B cell (primary cell): ENCODE results near the gene DHRS7. TPM values are rescaled to one million over a fixed set of nuclear protein-coding genes. Genes with fewer than 3 reads are reported as not detected.

Experiments
- ATAC-seq: fragments of 200-7000 bp; cut with Tn5 transposase; one replicate; pipeline ENCODE4 v1.10.0; 2021; ENCODE audit warnings: low read depth, mild to moderate bottlenecking, moderate number of reproducible peaks, moderate library complexity
- CTCF ChIA-PET: fragments of 350-600 bp; sonication (Branson Sonifier 250); formaldehyde crosslinking; loops from one replicate; lab custom pipeline; 2021; ENCODE audit warnings: antibody characterized with exemption, inconsistent platforms; lab: Charles Lee
- POLR2A ChIA-PET: fragments of 350-600 bp; sonication (Branson Sonifier 250); formaldehyde crosslinking; loops from one replicate; lab custom pipeline; 2021; ENCODE audit warnings: antibody characterized with exemption; lab: Charles Lee
- DNase-seq: peaks from one replicate; pipeline ENCODE4 v3.0.0; 2013
- H2AFZ ChIP-seq: 2 replicates; pipeline ENCODE4 v1.6.1; 2012; ENCODE audit warnings: mild to moderate bottlenecking, low read depth, low read length; ENCODE audit not compliant: insufficient read depth, poor library complexity, severe bottlenecking
- H3K27ac ChIP-seq, 2 donors: 1 replicate in 1 of 2; 2 replicates in 1 of 2; pipeline ENCODE4 v1.5.1; 2012 to 2013; ENCODE audit warnings: low read length in 2 of 2, mild to moderate bottlenecking in 2 of 2, moderate library complexity in 1 of 2
- H3K27me3 ChIP-seq, 4 experiments: fragments of 200-600 bp in 1 of 4; sonication (generic) in 1 of 4; replicated peaks in 1 of 4; 1 replicate in 2 of 4; 2 replicates in 2 of 4; pipeline versions ENCODE4 v1.6.1 to v1.7.0; 2013 to 2016; ENCODE audit warnings: low read length in 3 of 4, mild to moderate bottlenecking in 2 of 4, mixed read lengths in 1 of 4, moderate library complexity in 1 of 4; ENCODE audit not compliant: insufficient read depth in 4 of 4, control insufficient read depth in 3 of 4; ENCODE audit errors: control extremely low read depth in 1 of 4
- H3K36me3 ChIP-seq, 2 experiments: replicated peaks in 1 of 2; 1 replicate in 1 of 2; 2 replicates in 1 of 2; pipeline versions ENCODE4 v1.6.1 to v1.7.1; 2013; ENCODE audit warnings: low read length in 1 of 2; ENCODE audit not compliant: insufficient read depth in 2 of 2, control insufficient read depth in 1 of 2; ENCODE audit errors: control extremely low read depth in 1 of 2, extremely low read depth in 1 of 2
- H3K4me1 ChIP-seq, 2 donors: fragments of 200-600 bp in 1 of 2; sonication (generic) in 1 of 2; 1 replicate in 1 of 2; 2 replicates in 1 of 2; pipeline versions ENCODE4 v1.5.1 to v1.6.1; 2013 to 2017; ENCODE audit warnings: low read length in 2 of 2; ENCODE audit not compliant: control insufficient read depth in 2 of 2, insufficient read depth in 2 of 2
- H3K4me2 ChIP-seq: replicated peaks from 2 replicates; pipeline ENCODE3; 2012; ENCODE audit warnings: mild to moderate bottlenecking, low read depth, low read length; ENCODE audit not compliant: poor library complexity, severe bottlenecking
- H3K4me3 ChIP-seq, 5 experiments: fragments of 200-600 bp in 1 of 5; sonication (generic) in 1 of 5; 1 replicate in 3 of 5; 2 replicates in 2 of 5; pipeline versions ENCODE4 v1.5.1 to v1.7.0; 2011 to 2016; ENCODE audit warnings: low read length in 4 of 5, mild to moderate bottlenecking in 4 of 5, low read depth in 2 of 5, control low read depth in 1 of 5, moderate library complexity in 1 of 5; ENCODE audit not compliant: insufficient read depth in 1 of 5; ENCODE audit errors: control extremely low read depth in 1 of 5, extremely low read depth in 1 of 5
- H3K79me2 ChIP-seq: fragments of 200-600 bp; sonication (generic); one replicate; pipeline ENCODE4 v1.6.0; 2016; ENCODE audit warnings: low read length; ENCODE audit not compliant: control insufficient read depth, insufficient read depth
- H3K9ac ChIP-seq: fragments of 200-600 bp; sonication (generic); 2 replicates; pipeline ENCODE4 v1.6.1; 2017; ENCODE audit warnings: mild to moderate bottlenecking, low read length, moderate library complexity
- H3K9me3 ChIP-seq, 3 donors: one replicate each; pipeline versions ENCODE4 v1.6.1 to v1.7.1; 2013; ENCODE audit warnings: low read length in 2 of 3; ENCODE audit not compliant: control insufficient read depth in 2 of 3, insufficient read depth in 1 of 3; ENCODE audit errors: control extremely low read depth in 1 of 3
- H4K20me1 ChIP-seq: 2 replicates; pipeline ENCODE4 v1.6.0; 2012; ENCODE audit warnings: mild to moderate bottlenecking, low read length; ENCODE audit not compliant: insufficient read depth, control insufficient read depth, poor library complexity, severe bottlenecking
- H3K27ac Mint-ChIP-seq: one replicate; pipeline ENCODE4 v1.8.0; 2021; ENCODE audit warnings: mixed read lengths
- H3K27me3 Mint-ChIP-seq: one replicate; pipeline ENCODE4 v1.8.0; 2021; ENCODE audit warnings: mixed read lengths
- H3K4me1 Mint-ChIP-seq: one replicate; pipeline ENCODE4 v1.8.0; 2021; ENCODE audit warnings: mixed read lengths
- H3K4me3 Mint-ChIP-seq: one replicate; pipeline ENCODE4 v1.8.0; 2021; ENCODE audit warnings: mixed read lengths
- H3K9me3 Mint-ChIP-seq: one replicate; pipeline ENCODE4 v1.8.0; 2022; ENCODE audit warnings: mixed read lengths; ENCODE audit not compliant: insufficient read depth
- EZH2 ChIP-seq: IDR thresholded peaks from 2 replicates; pipeline ENCODE4 v1.6.1; 2012; ENCODE audit warnings: borderline replicate concordance, low read depth, mild to moderate bottlenecking, moderate library complexity, low read length; ENCODE audit not compliant: insufficient read depth, poor library complexity, severe bottlenecking
- WGBS: methylation state at CpG from one replicate; pipeline ENCODE4 v1.1.5; 2013; ENCODE audit warnings: missing lambda C conversion rate; ENCODE audit not compliant: insufficient coverage; 5-methylcytosine and 5-hydroxymethylcytosine counted together
- intact Hi-C: fragments of 100-400 bp; cut with micrococcal nuclease; formaldehyde crosslinking; loops from one replicate; pipeline ENCODE4 v1.10.0; 2022
- polyA plus RNA-seq: library from polyadenylated mRNA; depleted of rRNA; stranded (reverse); fragments of >200 nt; gene quantifications from 2 replicates; pipeline ENCODE4 v1.2.3, GENCODE V29; 2012
- total RNA-seq, 2 donors: library from RNA; stranded (reverse); fragments of 120-200 nt in 1 of 2; gene quantifications; 1 replicate in 1 of 2; 2 replicates in 1 of 2; pipeline versions ENCODE4 v1.2.3 to v1.2.4, GENCODE V29; 2013 to 2022
- TF ChIP-seq, protein P1 (sequence below): fragments of 200-600 bp; IDR thresholded peaks from one replicate; pipeline ENCODE4 v1.8.0; 2022; ENCODE audit warnings: antibody characterized with exemption, mild to moderate bottlenecking

The DHRS7 gene
- total and polyA plus RNA-seq, 2 donors (not counting 1 experiment from before 2014, with no cell fraction given): 25.0 to 47.5 TPM

DNA sequence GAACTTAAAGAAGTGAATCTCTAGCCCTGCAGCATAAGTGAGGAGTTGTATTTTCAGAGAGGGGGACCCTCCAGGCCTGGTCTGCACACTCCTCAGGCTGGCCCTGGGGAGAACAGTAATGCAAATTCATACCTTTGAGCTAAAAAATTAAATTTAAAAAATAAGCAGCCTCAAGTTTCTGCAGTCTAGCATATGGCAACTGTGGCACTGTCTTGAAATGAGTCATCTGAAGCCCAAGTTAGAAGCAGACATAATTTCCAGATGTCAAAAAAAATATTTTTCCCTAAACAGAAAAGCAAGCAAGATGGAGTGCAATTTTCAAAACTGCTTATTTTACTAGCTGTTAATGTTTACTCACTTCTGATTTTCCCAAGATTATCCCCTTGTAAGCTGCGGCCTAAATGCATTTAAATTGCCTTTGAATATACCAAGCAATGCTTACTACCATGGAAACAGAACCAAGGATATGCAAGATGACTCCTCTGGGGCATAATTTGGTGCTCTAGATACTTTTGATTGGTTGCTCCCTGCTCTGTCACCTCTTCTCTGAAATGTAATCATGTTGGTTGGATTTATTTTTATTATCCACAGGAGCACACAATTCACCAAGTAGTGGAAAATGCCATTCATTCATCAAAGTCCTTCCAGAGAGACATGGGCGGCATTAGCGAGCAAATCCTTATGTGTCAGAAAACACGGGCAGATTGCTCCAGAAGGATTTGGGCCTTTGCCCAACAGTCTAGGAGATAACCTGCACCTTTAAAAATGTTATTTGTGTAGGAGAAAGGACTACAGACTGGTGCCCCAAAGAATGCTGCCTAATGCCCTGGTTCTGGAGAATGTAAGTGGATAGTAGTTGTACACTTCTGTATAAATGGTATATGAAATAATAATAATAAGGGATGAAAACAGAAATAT, 25.0 kb upstream of the DHRS7 start:
- peaks cover 3% of the 10 kb centered on the region for H3K27me3 Mint-ChIP-seq
- TF ChIP-seq, protein P1, sequence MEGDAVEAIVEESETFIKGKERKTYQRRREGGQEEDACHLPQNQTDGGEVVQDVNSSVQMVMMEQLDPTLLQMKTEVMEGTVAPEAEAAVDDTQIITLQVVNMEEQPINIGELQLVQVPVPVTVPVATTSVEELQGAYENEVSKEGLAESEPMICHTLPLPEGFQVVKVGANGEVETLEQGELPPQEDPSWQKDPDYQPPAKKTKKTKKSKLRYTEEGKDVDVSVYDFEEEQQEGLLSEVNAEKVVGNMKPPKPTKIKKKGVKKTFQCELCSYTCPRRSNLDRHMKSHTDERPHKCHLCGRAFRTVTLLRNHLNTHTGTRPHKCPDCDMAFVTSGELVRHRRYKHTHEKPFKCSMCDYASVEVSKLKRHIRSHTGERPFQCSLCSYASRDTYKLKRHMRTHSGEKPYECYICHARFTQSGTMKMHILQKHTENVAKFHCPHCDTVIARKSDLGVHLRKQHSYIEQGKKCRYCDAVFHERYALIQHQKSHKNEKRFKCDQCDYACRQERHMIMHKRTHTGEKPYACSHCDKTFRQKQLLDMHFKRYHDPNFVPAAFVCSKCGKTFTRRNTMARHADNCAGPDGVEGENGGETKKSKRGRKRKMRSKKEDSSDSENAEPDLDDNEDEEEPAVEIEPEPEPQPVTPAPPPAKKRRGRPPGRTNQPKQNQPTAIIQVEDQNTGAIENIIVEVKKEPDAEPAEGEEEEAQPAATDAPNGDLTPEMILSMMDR: no peak
- H4K20me1 ChIP-seq: no peaks in the 10 kb centered on the region
- intact Hi-C loops: loop anchor here (10.0 kb wide), 2 partner anchors 145 to 375 kb away; no protein-coding TSS in a partner anchor
- H3K9ac ChIP-seq: no peak overlapping the region
- no peaks in the 10 kb centered on the region for H3K79me2 ChIP-seq
- ChIA-PET CTCF (interaction anchor here (0.6 to 2.2 kb wide), 5 partner anchors 10 to 225 kb away, joined by 3 to 9 read pairs (median 4); partner anchors contain the start of gene DHRS7), POLR2A (no interaction called here)
- H3K4me1 ChIP-seq: no peaks in the 10 kb centered on the region
- DNase-seq (no peak), ATAC-seq (no peak)
- H3K4me3 ChIP-seq: no peak overlapping the region
- no peak overlapping the region for H3K27ac ChIP-seq
- 100% methylated on average over 3 of the region's 4 CpGs for WGBS
- H3K9me3 Mint-ChIP-seq: no peaks in the 10 kb centered on the region
- H3K36me3 ChIP-seq: no peaks in the 10 kb centered on the region
- peaks cover 0 to 1% (median under 1%) of the 10 kb centered on the region in 4 experiments for H3K27me3 ChIP-seq
- no peak overlapping the region for H3K4me3 Mint-ChIP-seq
- H2AFZ ChIP-seq: no peak overlapping the region
- no peak overlapping the region for H3K27ac Mint-ChIP-seq
- H3K9me3 ChIP-seq: no peaks in the 10 kb centered on the region
- H3K4me1 Mint-ChIP-seq: no peaks in the 10 kb centered on the region
- H3K4me2 ChIP-seq: no peak overlapping the region

GRCh38 chr14:60188696-60189095, 23.5 kb upstream of the DHRS7 start:
- no CpG with 5 or more reads among the region's 1 CpG for WGBS
- H3K4me2 ChIP-seq: no peak overlapping the region
- no peak for TF ChIP-seq EZH2
- TF ChIP-seq, protein P1: no peak
- Mint-ChIP-seq H3K4me3 (no peak overlapping the region), H3K27ac (no peak overlapping the region), H3K4me1 (peaks cover 6% of the 10 kb centered on the region), H3K27me3 (peaks cover 3% of the 10 kb centered on the region), H3K9me3 (no peaks in the 10 kb centered on the region)
- no peaks in the 10 kb centered on the region for H4K20me1 ChIP-seq
- H3K36me3 ChIP-seq: no peaks in the 10 kb centered on the region
- no peaks in the 10 kb centered on the region for H3K79me2 ChIP-seq
- intact Hi-C loops: loop anchor here (10.0 kb wide), 2 partner anchors 146 to 376 kb away; no protein-coding TSS in a partner anchor
- no peak for ATAC-seq
- no peaks in the 10 kb centered on the region for H3K27me3 ChIP-seq
- ChIA-PET POLR2A (no interaction called here), CTCF (interaction anchor here (1.6 to 9.6 kb wide), 4 partner anchors 11 to 223 kb away, joined by 4 to 254 read pairs (median 96); no protein-coding TSS in a partner anchor)
- no peak overlapping the region for H3K27ac ChIP-seq
- H2AFZ ChIP-seq: no peak overlapping the region
- no peak overlapping the region for H3K4me3 ChIP-seq
- no peaks in the 10 kb centered on the region for H3K9me3 ChIP-seq
- no peak overlapping the region for H3K9ac ChIP-seq
- peaks cover 3 to 4% of the 10 kb centered on the region in 2 donors for H3K4me1 ChIP-seq
- no peak for DNase-seq
